Measurements from ENCODE around the gene PIK3C3.
A peak's percentile ranks its signal among the peaks of the same experiment; 100 is the strongest.

Gene PIK3C3

DNA sequence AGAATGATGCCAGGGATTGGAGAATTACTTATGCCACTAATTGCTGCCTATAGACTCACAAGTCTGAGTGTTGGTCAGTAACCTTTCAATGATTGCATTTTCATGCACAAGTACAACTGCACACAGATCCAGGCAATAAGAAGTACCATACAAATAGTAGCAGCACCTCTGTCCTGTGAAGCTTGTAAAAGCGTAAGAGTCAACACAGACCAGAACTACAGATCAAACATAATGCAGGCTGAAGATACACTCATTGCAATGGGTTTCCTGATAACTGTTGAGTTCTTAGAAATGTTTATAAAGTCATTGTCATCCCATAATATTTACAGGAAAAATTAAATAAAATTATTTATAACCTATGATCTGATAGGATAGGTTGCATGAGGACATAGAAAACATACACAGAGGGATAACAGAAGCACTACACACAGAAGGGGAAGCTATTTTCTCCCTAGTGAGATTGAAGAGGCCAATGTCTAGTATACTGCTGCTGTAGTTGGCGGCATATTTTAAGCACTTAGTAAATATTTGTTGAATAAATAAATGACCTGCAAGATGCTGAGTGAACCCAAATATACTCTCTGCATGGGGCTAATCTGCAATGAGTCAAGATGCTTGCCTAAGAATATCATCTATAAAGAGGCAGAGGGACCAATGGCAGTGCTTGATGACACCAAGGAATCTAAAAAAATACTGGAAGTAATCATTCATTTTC, 5.7 kb upstream of the PIK3C3 start:
- Histone ChIP-seq H3K4me3 (ENCODE audit: low read depth, low read length) (no peak overlapping the region), H3K27me3 (peaks cover 8% of the 10 kb centered on the region; the same call in 1 of the 2 replicates), H3K4me1 (no peaks in the 10 kb centered on the region), H3K36me3 (no peaks in the 10 kb centered on the region), H3K9me3 (no peaks in the 10 kb centered on the region)
- TF ChIP-seq, protein P1, sequence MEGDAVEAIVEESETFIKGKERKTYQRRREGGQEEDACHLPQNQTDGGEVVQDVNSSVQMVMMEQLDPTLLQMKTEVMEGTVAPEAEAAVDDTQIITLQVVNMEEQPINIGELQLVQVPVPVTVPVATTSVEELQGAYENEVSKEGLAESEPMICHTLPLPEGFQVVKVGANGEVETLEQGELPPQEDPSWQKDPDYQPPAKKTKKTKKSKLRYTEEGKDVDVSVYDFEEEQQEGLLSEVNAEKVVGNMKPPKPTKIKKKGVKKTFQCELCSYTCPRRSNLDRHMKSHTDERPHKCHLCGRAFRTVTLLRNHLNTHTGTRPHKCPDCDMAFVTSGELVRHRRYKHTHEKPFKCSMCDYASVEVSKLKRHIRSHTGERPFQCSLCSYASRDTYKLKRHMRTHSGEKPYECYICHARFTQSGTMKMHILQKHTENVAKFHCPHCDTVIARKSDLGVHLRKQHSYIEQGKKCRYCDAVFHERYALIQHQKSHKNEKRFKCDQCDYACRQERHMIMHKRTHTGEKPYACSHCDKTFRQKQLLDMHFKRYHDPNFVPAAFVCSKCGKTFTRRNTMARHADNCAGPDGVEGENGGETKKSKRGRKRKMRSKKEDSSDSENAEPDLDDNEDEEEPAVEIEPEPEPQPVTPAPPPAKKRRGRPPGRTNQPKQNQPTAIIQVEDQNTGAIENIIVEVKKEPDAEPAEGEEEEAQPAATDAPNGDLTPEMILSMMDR (IDR thresholded peaks at IDR 0.05; ENCODE audit: low read depth, low read length) = no peak
- DNase-seq = no peak

GRCh38 chr18:41955688-41956087, 654 bp downstream of the PIK3C3 start:
- no peaks in the 10 kb centered on the region for H3K9me3 ChIP-seq
- TF ChIP-seq, protein P1 (IDR thresholded peaks at IDR 0.05; ENCODE audit: low read depth, low read length) = no peak
- H3K4me3 ChIP-seq (ENCODE audit: low read depth, low read length) = peak overlapping the region; percentile 85
- no peak for DNase-seq
- no peaks in the 10 kb centered on the region for H3K27me3 ChIP-seq
- H3K36me3 ChIP-seq = no peaks in the 10 kb centered on the region
- H3K4me1 ChIP-seq = no peaks in the 10 kb centered on the region

- H3K9me3 ChIP-seq = no peaks in the 10 kb centered on the region
- DNase-seq = no peak
- H3K4me3 ChIP-seq (ENCODE audit: low read depth, low read length) = no peak overlapping the region
- TF ChIP-seq, protein P1 (IDR thresholded peaks at IDR 0.05; ENCODE audit: low read depth, low read length) = no peak
- H3K36me3 ChIP-seq = no peaks in the 10 kb centered on the region
- no peaks in the 10 kb centered on the region for H3K27me3 ChIP-seq
- no peaks in the 10 kb centered on the region for H3K4me1 ChIP-seq
Observed at GRCh38 chr18:41959045-41959444, 4.0 kb downstream of the PIK3C3 start.

DNA sequence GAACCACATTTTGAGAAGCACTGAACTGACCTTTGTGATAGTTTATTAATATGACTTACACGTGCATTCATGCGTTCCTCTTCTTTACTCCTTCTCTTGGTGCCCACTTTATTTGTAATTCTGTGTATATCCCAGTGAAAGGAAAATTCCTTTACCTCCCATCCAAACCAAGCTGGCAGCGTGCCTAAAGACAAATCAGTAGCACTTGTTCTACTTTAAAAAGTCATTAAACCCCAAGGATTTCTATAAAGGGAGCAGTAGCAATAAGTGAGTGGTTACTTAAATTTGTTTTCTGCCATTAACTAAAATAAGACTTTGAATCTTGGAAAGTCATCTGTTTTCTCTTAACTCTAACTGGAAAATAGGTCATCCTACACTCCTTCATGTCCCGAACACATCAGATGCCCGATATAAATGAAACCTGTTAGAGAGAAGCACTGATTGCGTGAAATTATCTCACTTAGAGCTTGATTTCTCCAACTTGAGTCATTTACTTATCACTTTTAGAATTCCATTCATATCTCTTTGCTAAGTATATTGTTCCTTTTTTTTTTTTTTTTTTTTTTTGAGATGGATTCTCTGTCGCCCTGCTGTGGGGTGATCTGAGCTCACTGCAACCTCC, 10.7 kb downstream of the PIK3C3 start:
- no peak for DNase-seq
- no peaks in the 10 kb centered on the region for H3K36me3 ChIP-seq
- TF ChIP-seq, protein P1 (IDR thresholded peaks at IDR 0.05; ENCODE audit: low read depth, low read length) = no peak
- no peaks in the 10 kb centered on the region for H3K4me1 ChIP-seq
- H3K4me3 ChIP-seq (ENCODE audit: low read depth, low read length) = no peak overlapping the region
- no peaks in the 10 kb centered on the region for H3K27me3 ChIP-seq
- H3K9me3 ChIP-seq = no peaks in the 10 kb centered on the region

DNA sequence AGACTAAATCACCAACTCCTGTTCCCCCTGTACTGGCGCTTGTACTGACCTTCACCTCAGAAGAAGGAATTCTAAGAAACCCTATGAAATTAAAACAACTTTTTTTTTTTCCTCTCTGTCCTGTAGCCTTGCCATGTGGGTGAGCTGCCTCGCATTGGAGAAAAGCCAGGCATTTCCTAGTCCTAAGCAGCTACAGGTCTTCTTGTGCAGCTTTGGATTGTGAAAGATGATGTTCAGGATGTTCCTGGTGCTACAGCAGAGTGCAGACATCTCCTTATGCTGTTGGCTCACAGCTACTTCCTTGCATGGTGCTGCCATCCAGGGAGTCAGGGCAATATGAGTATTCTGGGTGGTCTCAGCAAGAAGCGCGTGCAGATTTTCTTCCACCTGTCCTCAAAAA, 11.9 kb downstream of the PIK3C3 start:
- no peaks in the 10 kb centered on the region for H3K27me3 ChIP-seq
- no peaks in the 10 kb centered on the region for H3K4me1 ChIP-seq
- no peak overlapping the region for H3K4me3 ChIP-seq (ENCODE audit: low read depth, low read length)
- H3K36me3 ChIP-seq = no peaks in the 10 kb centered on the region
- DNase-seq = no peak
- TF ChIP-seq, protein P1 (IDR thresholded peaks at IDR 0.05; ENCODE audit: low read depth, low read length) = no peak
- no peaks in the 10 kb centered on the region for H3K9me3 ChIP-seq

GRCh38 chr18:41967680-41968079, 12.6 kb downstream of the PIK3C3 start:
- H3K4me1 ChIP-seq = no peaks in the 10 kb centered on the region
- no peak for DNase-seq
- no peaks in the 10 kb centered on the region for H3K27me3 ChIP-seq
- TF ChIP-seq, protein P1 (IDR thresholded peaks at IDR 0.05; ENCODE audit: low read depth, low read length) = no peak
- H3K9me3 ChIP-seq = no peaks in the 10 kb centered on the region
- H3K36me3 ChIP-seq = no peaks in the 10 kb centered on the region
- H3K4me3 ChIP-seq (ENCODE audit: low read depth, low read length) = no peak overlapping the region

Data from BE2C (cell line).